ENCODE measurements around the gene SCP2.

DNA sequence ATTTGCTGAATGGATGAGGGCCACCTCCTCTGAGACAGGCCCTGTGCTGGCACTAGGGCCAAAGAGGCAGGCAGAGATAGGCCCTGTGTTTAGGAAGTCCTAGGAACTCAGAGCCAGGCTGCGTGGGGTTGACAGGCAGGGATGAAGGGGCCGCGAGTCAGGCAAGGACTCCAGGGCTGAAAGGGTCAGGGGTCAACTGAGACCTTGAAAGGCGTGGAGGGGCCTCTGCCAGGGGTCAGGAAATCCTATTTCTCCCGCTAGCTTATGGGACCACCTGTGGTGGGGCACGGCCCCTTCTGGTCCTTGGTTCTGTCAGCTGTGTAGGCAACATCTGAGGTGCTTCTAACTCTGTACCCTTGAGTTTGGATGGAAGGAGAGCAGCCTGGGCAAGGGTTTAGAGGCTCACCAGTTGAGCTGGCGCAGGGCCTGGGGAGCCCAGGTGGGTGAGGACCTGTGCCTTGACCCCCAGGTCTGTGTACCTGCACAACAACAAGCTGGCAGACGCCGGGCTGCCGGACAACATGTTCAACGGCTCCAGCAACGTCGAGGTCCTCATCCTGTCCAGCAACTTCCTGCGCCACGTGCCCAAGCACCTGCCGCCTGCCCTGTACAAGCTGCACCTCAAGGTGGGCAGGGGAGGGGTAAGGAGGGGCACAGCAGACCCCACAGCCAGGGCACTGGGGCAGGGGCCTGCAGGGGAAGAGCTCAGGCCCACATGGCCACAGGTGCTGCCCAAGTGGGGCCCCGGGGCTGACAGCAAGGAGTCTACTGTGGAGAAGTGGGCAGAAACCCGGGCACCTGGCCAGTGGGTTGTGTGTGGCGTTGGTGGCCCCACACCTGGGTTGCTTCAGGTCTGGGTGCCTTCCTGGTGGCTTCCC is 149.9 kb downstream of the SCP2 start:
- no peak for TF ChIP-seq EZH2 (IDR thresholded peaks at IDR 0.05; ENCODE audit: borderline replicate concordance, low read depth, low read length, severe bottlenecking)
- TF ChIP-seq, protein P1, sequence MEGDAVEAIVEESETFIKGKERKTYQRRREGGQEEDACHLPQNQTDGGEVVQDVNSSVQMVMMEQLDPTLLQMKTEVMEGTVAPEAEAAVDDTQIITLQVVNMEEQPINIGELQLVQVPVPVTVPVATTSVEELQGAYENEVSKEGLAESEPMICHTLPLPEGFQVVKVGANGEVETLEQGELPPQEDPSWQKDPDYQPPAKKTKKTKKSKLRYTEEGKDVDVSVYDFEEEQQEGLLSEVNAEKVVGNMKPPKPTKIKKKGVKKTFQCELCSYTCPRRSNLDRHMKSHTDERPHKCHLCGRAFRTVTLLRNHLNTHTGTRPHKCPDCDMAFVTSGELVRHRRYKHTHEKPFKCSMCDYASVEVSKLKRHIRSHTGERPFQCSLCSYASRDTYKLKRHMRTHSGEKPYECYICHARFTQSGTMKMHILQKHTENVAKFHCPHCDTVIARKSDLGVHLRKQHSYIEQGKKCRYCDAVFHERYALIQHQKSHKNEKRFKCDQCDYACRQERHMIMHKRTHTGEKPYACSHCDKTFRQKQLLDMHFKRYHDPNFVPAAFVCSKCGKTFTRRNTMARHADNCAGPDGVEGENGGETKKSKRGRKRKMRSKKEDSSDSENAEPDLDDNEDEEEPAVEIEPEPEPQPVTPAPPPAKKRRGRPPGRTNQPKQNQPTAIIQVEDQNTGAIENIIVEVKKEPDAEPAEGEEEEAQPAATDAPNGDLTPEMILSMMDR (IDR thresholded peaks at IDR 0.05; ENCODE audit: borderline replicate concordance, extremely low read depth, low read length, poor library complexity, severe bottlenecking): no peak

Measured in DND-41 (cell line).